ENCODE measurements around the gene HSPA4L. TPM values are rescaled to one million over a fixed set of nuclear protein-coding genes. Genes with fewer than 3 reads are reported as not detected.

Gene HSPA4L
- total and polyA plus RNA-seq, 7 donors: 0.36 to 8.2 (median 2.7) TPM

- H3K4me3 ChIP-seq: peak within 1 kb of the TSS; percentile 80
- peak within 1 kb of the TSS; percentile 37 for H3K27ac ChIP-seq
- no peak for TF ChIP-seq CTCF (IDR thresholded peaks at IDR 0.05)
- no peaks in the 10 kb centered on the region for H3K27me3 ChIP-seq (ENCODE audit: insufficient read depth in 3 of 3, low read length in 2 of 3)
- WGBS, 3 donors: 0% methylated on average over 62 to 70 of the region's 70 CpGs
- DNase-seq (peak; percentile 92 to 95), ATAC-seq (peak; percentile 94 to 100 (median 99))
- intact Hi-C loops (cut with DNase I): loop anchor here in 1 of 2 donors (10.0 kb wide), 1 partner anchor 84 kb away; the partner anchor contains the start of genes ABHD18 and MFSD8
- H3K9me3 ChIP-seq: no peaks in the 10 kb centered on the region
- H3K36me3 ChIP-seq (ENCODE audit: insufficient read depth in 1 of 2, low read depth in 1 of 2): no peaks in the 10 kb centered on the region
- peaks cover 5% of the 10 kb centered on the region for H3K4me1 ChIP-seq
Measured at GRCh38 chr4:127880763-127881562, 98.8 kb downstream of the HSPA4L start, which contains the start of gene PLK4. Gene PLK4 (plus strand): TSS chr4:127880893. CDS start chr4:127881135, 242 bp downstream.

GRCh38 chr4:127881563-127881864, 99.4 kb downstream of the HSPA4L start:
- H3K27ac ChIP-seq: no peak overlapping the region
- DNase-seq: no peak
- peak in 2 of 4 donors; percentile 34 to 36 for ATAC-seq

GRCh38 chr4:127888559-127888958, 106.4 kb downstream of the HSPA4L start:
- DNase-seq: no peak
- intact Hi-C loops (cut with DNase I): loop anchor here in 1 of 2 donors (10.0 kb wide), 1 partner anchor 76 kb away; the partner anchor contains the start of genes ABHD18 and MFSD8
- WGBS, 3 donors: 96 to 97% (median 97%) methylated on average over 1 of the region's 1 CpG

More at GRCh38 chr4:127881563-127881864, 99.4 kb downstream of the HSPA4L start:
- Histone ChIP-seq H3K9me3 (no peaks in the 10 kb centered on the region), H3K4me3 (peak overlapping the region; percentile 80), H3K27me3 (ENCODE audit: insufficient read depth in 3 of 3, low read length in 2 of 3) (no peaks in the 10 kb centered on the region), H3K4me1 (peaks cover 5% of the 10 kb centered on the region), H3K36me3 (ENCODE audit: insufficient read depth in 1 of 2, low read depth in 1 of 2) (no peaks in the 10 kb centered on the region)
- intact Hi-C loops (cut with DNase I): loop anchor here in 1 of 2 donors (10.0 kb wide), 1 partner anchor 83 kb away; the partner anchor contains the start of genes ABHD18 and MFSD8
- no peak for TF ChIP-seq CTCF (IDR thresholded peaks at IDR 0.05)
- WGBS, 3 donors: 0 to 2% (median 1%) methylated on average over 7 of the region's 7 CpGs

GRCh38 chr4:127889903-127890302, 107.8 kb downstream of the HSPA4L start:
- Histone ChIP-seq H3K9me3 (no peaks in the 10 kb centered on the region), H3K27me3 (ENCODE audit: insufficient read depth in 3 of 3, low read length in 2 of 3) (no peaks in the 10 kb centered on the region), H3K4me1 (no peaks in the 10 kb centered on the region), H3K4me3 (no peak overlapping the region), H3K27ac (no peak overlapping the region), H3K36me3 (ENCODE audit: insufficient read depth in 1 of 2, low read depth in 1 of 2) (no peaks in the 10 kb centered on the region)
- intact Hi-C loops (cut with DNase I): loop anchor here in 1 of 2 donors (10.0 kb wide), 1 partner anchor 75 kb away; the partner anchor contains the start of genes ABHD18 and MFSD8
- no peak for TF ChIP-seq CTCF (IDR thresholded peaks at IDR 0.05)
- no peak for DNase-seq
- WGBS, 3 donors: 73 to 81% (median 80%) methylated on average over 3 of the region's 3 CpGs
- no peak for ATAC-seq

More at GRCh38 chr4:127888559-127888958, 106.4 kb downstream of the HSPA4L start:
- H3K4me1 ChIP-seq: no peaks in the 10 kb centered on the region
- no peaks in the 10 kb centered on the region for H3K27me3 ChIP-seq (ENCODE audit: insufficient read depth in 3 of 3, low read length in 2 of 3)
- no peaks in the 10 kb centered on the region for H3K9me3 ChIP-seq
- H3K36me3 ChIP-seq (ENCODE audit: insufficient read depth in 1 of 2, low read depth in 1 of 2): no peaks in the 10 kb centered on the region
- no peak overlapping the region for H3K27ac ChIP-seq
- ATAC-seq: no peak
- no peak for TF ChIP-seq CTCF (IDR thresholded peaks at IDR 0.05)
- no peak overlapping the region for H3K4me3 ChIP-seq

Other genes starting within 250 kb of the HSPA4L start
- gene INTU, start 149.4 kb upstream of the HSPA4L start, total RNA-seq: 1 to 10 TPM; 2.0 to 4.5 (median 2.3) TPM
- gene INTU, start 149.4 kb upstream of the HSPA4L start, polyA plus RNA-seq: 1 to 10 TPM; 1.3 to 2.0 (median 1.5) TPM
- not detected for gene SLC25A31, start 51.9 kb upstream of the HSPA4L start, total RNA-seq
- under 1 TPM in 1 of 3 donors, not detected in 2; 0.05 TPM for gene SLC25A31, start 51.9 kb upstream of the HSPA4L start, polyA plus RNA-seq
- gene PLK4, start 98.6 kb downstream of the HSPA4L start, total RNA-seq: under 1 TPM in 3 of 4 donors, not detected in 1; 0.36 to 0.67 (median 0.42) TPM
- gene PLK4, start 98.6 kb downstream of the HSPA4L start, polyA plus RNA-seq: under 1 TPM; 0.14 to 0.65 (median 0.48) TPM
- gene MFSD8, start 182.9 kb downstream of the HSPA4L start, total RNA-seq: 10 to 100 TPM in 1 of 4 donors, 1 to 10 TPM in 3; 6.0 to 10.9 (median 7.4) TPM
- 1 to 10 TPM; 3.7 to 6.5 (median 4.4) TPM for gene MFSD8, start 182.9 kb downstream of the HSPA4L start, polyA plus RNA-seq
- 10 to 100 TPM in 3 of 4 donors, 1 to 10 TPM in 1; 7.4 to 21.4 (median 15.0) TPM for gene ABHD18, start 183.1 kb downstream of the HSPA4L start, total RNA-seq
- gene ABHD18, start 183.1 kb downstream of the HSPA4L start, polyA plus RNA-seq: 1 to 10 TPM; 4.5 to 8.8 (median 8.3) TPM

Measured in psoas muscle (tissue), 8 donors.